Raji (cell line): ENCODE results near the gene UNK.

Experiments used
- POLR2A ChIP-seq: IDR thresholded peaks from 2 replicates; pipeline ENCODE4 v1.6.1; 2011; ENCODE audit warnings: low read depth, low read length, control low read depth; ENCODE audit not compliant: insufficient read depth

The UNK gene

GRCh38 chr17:75806822-75807500, 22.4 kb downstream of the UNK start:
- no peak for TF ChIP-seq POLR2A

DNA sequence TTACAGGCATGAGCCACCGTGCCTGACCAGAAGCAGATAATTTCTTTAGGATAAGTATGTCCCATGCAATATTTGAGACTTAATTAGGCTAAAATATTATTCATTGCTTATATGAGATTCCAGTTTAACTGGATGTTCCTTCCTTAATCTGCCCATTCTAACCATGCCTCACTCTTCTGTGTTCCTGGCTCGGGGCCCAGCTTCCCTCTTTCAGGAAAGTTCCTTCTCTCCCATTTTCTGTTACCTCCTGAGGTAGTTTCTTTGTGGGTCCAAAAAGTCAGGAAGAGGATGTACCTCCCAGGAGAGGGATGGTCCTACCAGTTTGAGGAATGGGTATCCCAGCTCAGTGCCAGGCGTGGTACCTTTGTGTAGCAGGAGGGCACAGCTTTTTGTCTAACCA, 23.3 kb downstream of the UNK start:
- TF ChIP-seq POLR2A: no peak

- no peak for TF ChIP-seq POLR2A
Observed at GRCh38 chr17:75808549-75808904, 23.9 kb downstream of the UNK start.

GRCh38 chr17:75808905-75809621, 24.5 kb downstream of the UNK start:
- no peak for TF ChIP-seq POLR2A

GRCh38 chr17:75809631-75810111, 25.1 kb downstream of the UNK start:
- no peak for TF ChIP-seq POLR2A

DNA sequence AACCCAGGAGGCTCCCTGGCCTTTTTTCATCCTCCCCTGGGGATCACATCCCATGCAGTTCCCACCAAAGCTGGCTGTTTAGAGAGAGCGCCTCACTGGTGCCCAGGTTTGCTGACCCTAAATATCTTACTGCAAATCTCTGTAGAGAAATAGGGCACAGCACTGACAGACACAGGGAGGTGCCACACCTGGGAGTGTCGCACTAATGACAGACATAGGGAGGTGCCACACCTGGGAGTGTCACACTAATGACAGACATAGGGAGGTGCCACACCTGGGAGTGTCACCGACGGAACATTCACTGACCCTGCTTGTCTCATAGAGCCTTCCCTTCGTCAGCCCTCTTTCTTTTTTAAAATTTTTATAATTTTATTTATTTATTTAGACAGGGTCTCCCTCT, 25.6 kb downstream of the UNK start:
- TF ChIP-seq POLR2A: no peak

DNA sequence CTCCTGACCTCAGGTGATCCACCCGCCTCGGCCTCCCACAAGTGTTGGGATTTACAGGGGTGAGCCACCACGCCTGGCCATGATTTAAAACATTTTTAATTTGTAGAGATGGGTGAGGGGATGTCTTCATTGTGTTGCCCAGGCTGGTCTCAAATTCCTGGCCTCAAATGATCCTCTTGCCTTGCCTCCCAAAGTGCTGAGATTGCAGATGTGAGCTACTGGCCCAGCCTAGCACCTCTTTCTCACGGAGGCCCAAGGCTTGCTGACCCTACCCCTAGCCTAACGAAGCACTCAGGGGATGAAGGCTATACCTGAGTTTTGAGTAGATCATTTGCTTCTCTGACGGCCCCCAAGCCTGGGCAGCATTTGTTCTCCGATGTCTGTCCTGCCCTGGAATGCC, 26.6 kb downstream of the UNK start:
- TF ChIP-seq POLR2A: no peak

GRCh38 chr17:75812096-75813013, 27.7 kb downstream of the UNK start:
- TF ChIP-seq POLR2A: no peak

GRCh38 chr17:75813081-75814020, 28.7 kb downstream of the UNK start:
- TF ChIP-seq POLR2A: no peak

GRCh38 chr17:75814021-75814395, 29.4 kb downstream of the UNK start:
- TF ChIP-seq POLR2A: no peak

- TF ChIP-seq POLR2A: no peak
Observed at GRCh38 chr17:75814900-75815373, 30.3 kb downstream of the UNK start.

DNA sequence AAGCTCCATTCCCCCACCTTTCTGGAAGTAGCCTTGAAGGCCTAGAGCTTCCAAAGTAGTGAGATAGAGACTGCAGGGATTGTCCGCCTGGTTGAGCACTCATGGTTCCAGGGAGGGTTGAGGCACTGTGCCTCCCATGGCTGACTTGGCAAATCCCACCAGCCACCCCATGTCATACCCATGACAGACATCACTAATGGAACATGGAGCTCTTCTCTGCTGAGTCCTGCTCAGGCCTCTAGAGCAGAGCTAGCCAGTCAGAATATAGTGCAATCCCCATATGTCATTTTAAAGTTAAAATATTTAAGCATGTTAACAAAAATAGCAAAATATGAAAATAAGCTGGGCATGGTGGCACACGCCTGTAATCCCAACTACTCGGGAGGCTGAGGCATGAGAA, 30.8 kb downstream of the UNK start:
- no peak for TF ChIP-seq POLR2A

GRCh38 chr17:75816693-75817092, 32.1 kb downstream of the UNK start:
- no peak for TF ChIP-seq POLR2A

DNA sequence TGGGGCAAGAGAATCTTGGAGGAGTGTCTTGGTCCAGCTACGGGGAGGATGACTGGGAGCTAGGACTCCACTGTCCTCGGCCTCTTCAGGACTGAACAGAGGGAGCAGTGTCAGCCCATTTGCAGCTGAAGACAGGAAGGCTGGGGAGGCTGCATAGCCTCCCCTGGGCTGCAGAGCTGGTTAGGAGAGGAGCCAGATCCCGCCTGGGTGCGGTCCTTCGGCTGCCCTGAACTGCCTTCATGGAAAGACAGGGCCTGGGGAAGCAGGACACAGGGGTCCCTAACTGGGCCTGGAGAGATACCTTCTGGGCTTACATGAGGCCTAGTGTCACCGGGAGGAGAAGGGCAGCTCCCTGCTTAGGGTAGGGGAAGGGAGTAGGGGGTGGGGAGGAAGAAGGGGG, 33.0 kb downstream of the UNK start:
- TF ChIP-seq POLR2A: no peak
